HEK293 (cell line): Measurements from ENCODE around the gene PHETA1.

ENCODE experiments used
- CTCF ChIA-PET: fragments of 350-600 bp; formaldehyde crosslinking; extraction: SDS; loops from one replicate; lab custom pipeline; 2021; ENCODE audit warnings: antibody characterized with exemption; lab: Yijun Ruan, JAX
- POLR2A ChIA-PET: fragments of 300-600 bp; formaldehyde crosslinking; extraction: SDS; loops from one replicate; lab custom pipeline; 2020; ENCODE audit warnings: antibody characterized with exemption, inconsistent platforms; lab: Yijun Ruan, JAX
- H3K27ac ChIP-seq: fragments of 200-500 bp; sonication (Bioruptor generic); 2 replicates; pipeline ENCODE4 v1.5.1; 2014; ENCODE audit warnings: low read depth, low read length, control low read depth, inconsistent platforms; ENCODE audit errors: extremely low read depth
- H3K36me3 ChIP-seq, 2 experiments: fragments of 200-500 bp in 1 of 2; sonication (Bioruptor generic) in 1 of 2; 1 replicate in 1 of 2; 2 replicates in 1 of 2; pipeline ENCODE4 v1.5.1; 2014 to 2017; ENCODE audit warnings: inconsistent platforms in 2 of 2, low read length in 2 of 2; ENCODE audit not compliant: control insufficient read depth in 2 of 2, insufficient read depth in 1 of 2
- H3K4me1 ChIP-seq: fragments of 200-500 bp; sonication (Bioruptor generic); 2 replicates; pipeline ENCODE4 v1.5.1; 2014; ENCODE audit warnings: mild to moderate bottlenecking, low read length, inconsistent platforms; ENCODE audit not compliant: control insufficient read depth, insufficient read depth
- H3K4me3 ChIP-seq: 2 replicates; pipeline ENCODE4 v1.5.1; 2011; ENCODE audit warnings: low read depth, mild to moderate bottlenecking, control low read depth, low read length, moderate library complexity
- H3K9me3 ChIP-seq: fragments of 200-500 bp; sonication (Bioruptor generic); 2 replicates; pipeline ENCODE4 v1.5.1; 2014; ENCODE audit warnings: low read depth, low read length, inconsistent platforms; ENCODE audit not compliant: control insufficient read depth, insufficient read depth
- CTCF ChIP-seq: fragments of 450-650 bp; formaldehyde crosslinking; IDR thresholded peaks from 2 replicates; pipeline ENCODE4 v1.5.1; 2016; ENCODE audit warnings: missing biosample characterization, missing genetic modification characterization
- HOXC10 ChIP-seq: sonication (generic); formaldehyde crosslinking; IDR thresholded peaks from 2 replicates; pipeline ENCODE4 v1.8.1; 2023; ENCODE audit warnings: mild to moderate bottlenecking, missing genetic modification reagents
- HOXD13 ChIP-seq: sonication (generic); formaldehyde crosslinking; IDR thresholded peaks from 2 replicates; pipeline ENCODE4 v1.8.0; 2022; ENCODE audit warnings: missing genetic modification reagents, borderline replicate concordance
- MYNN ChIP-seq: fragments of 450-650 bp; formaldehyde crosslinking; IDR thresholded peaks from 2 replicates; pipeline ENCODE4 v1.5.1; 2016; ENCODE audit warnings: missing biosample characterization, missing genetic modification characterization, borderline replicate concordance
- MZF1 ChIP-seq: fragments of 450-650 bp; formaldehyde crosslinking; IDR thresholded peaks from 2 replicates; pipeline ENCODE4 v1.5.1; 2017; ENCODE audit warnings: missing biosample characterization, missing genetic modification characterization, borderline replicate concordance
- SALL2 ChIP-seq: fragments of 450-650 bp; formaldehyde crosslinking; IDR thresholded peaks from 2 replicates; pipeline ENCODE4 v1.5.0; 2017; ENCODE audit warnings: missing biosample characterization, mild to moderate bottlenecking, missing genetic modification characterization, borderline replicate concordance
- ZIC2 ChIP-seq: fragments of 450-650 bp; formaldehyde crosslinking; IDR thresholded peaks from 2 replicates; pipeline ENCODE4 v1.5.1; 2016; ENCODE audit warnings: missing biosample characterization, missing genetic modification characterization
- ZNF132 ChIP-seq: fragments of 450-650 bp; formaldehyde crosslinking; IDR thresholded peaks from 2 replicates; pipeline ENCODE4 v1.5.1; 2017; ENCODE audit warnings: missing biosample characterization, missing genetic modification characterization, borderline replicate concordance
- ZNF146 ChIP-seq: fragments of 450-650 bp; formaldehyde crosslinking; IDR thresholded peaks from 2 replicates; pipeline ENCODE4 v1.5.1; 2016; ENCODE audit warnings: missing biosample characterization, missing genetic modification characterization
- ZNF157 ChIP-seq: fragments of 450-650 bp; formaldehyde crosslinking; IDR thresholded peaks from 2 replicates; pipeline ENCODE4 v1.5.1; 2016; ENCODE audit warnings: missing biosample characterization, missing genetic modification characterization
- ZNF16 ChIP-seq: fragments of 450-650 bp; formaldehyde crosslinking; IDR thresholded peaks from 2 replicates; pipeline ENCODE4 v1.5.1; 2016; ENCODE audit warnings: low read depth, missing biosample characterization, missing genetic modification characterization
- ZNF2 ChIP-seq: fragments of 450-650 bp; formaldehyde crosslinking; IDR thresholded peaks from 2 replicates; pipeline ENCODE4 v1.5.1; 2016; ENCODE audit warnings: missing biosample characterization, missing genetic modification characterization
- ZNF266 ChIP-seq: fragments of 450-650 bp; formaldehyde crosslinking; IDR thresholded peaks from 2 replicates; pipeline ENCODE4 v1.5.1; 2016; ENCODE audit warnings: missing biosample characterization, missing genetic modification characterization, low read depth
- ZNF335 ChIP-seq: fragments of 450-650 bp; formaldehyde crosslinking; conservative IDR thresholded peaks from 2 replicates; pipeline ENCODE4 v1.5.1; 2016; ENCODE audit warnings: missing biosample characterization, missing genetic modification characterization
- ZNF362 ChIP-seq: fragments of 450-650 bp; formaldehyde crosslinking; IDR thresholded peaks from 2 replicates; pipeline ENCODE4 v1.5.1; 2016; ENCODE audit warnings: missing biosample characterization, missing genetic modification characterization
- ZNF366 ChIP-seq: fragments of 450-650 bp; formaldehyde crosslinking; conservative IDR thresholded peaks from 2 replicates; pipeline ENCODE4 v1.5.1; 2016; ENCODE audit warnings: missing biosample characterization, missing genetic modification characterization
- ZNF394 ChIP-seq: fragments of 450-650 bp; formaldehyde crosslinking; IDR thresholded peaks from 2 replicates; pipeline ENCODE4 v1.5.1; 2016; ENCODE audit warnings: missing biosample characterization, missing genetic modification characterization, mild to moderate bottlenecking, moderate library complexity, borderline replicate concordance
- ZNF473 ChIP-seq: fragments of 450-650 bp; formaldehyde crosslinking; IDR thresholded peaks from 2 replicates; pipeline ENCODE4 v1.5.1; 2017; ENCODE audit warnings: missing biosample characterization, missing genetic modification characterization
- ZNF48 ChIP-seq: fragments of 450-650 bp; formaldehyde crosslinking; IDR thresholded peaks from 2 replicates; pipeline ENCODE4 v1.5.1; 2016; ENCODE audit warnings: missing biosample characterization, missing genetic modification characterization
- ZNF514 ChIP-seq: fragments of 450-650 bp; formaldehyde crosslinking; IDR thresholded peaks from 2 replicates; pipeline ENCODE4 v1.5.1; 2016; ENCODE audit warnings: missing biosample characterization, missing genetic modification characterization
- ZNF549 ChIP-seq: fragments of 450-650 bp; IDR thresholded peaks from 2 replicates; pipeline ENCODE4 v1.5.1; 2018; ENCODE audit warnings: missing biosample characterization, missing genetic modification characterization, mild to moderate bottlenecking, inconsistent platforms, moderate library complexity
- ZNF600 ChIP-seq: fragments of 450-650 bp; formaldehyde crosslinking; IDR thresholded peaks from 2 replicates; pipeline ENCODE4 v1.5.1; 2016; ENCODE audit warnings: missing biosample characterization, missing genetic modification characterization
- ZNF843 ChIP-seq: fragments of 450-650 bp; formaldehyde crosslinking; IDR thresholded peaks from 2 replicates; pipeline ENCODE4 v1.5.1; 2016; ENCODE audit warnings: missing biosample characterization, missing genetic modification characterization
- ZSCAN16 ChIP-seq: fragments of 450-650 bp; formaldehyde crosslinking; IDR thresholded peaks from 2 replicates; pipeline ENCODE4 v1.5.1; 2016; ENCODE audit warnings: missing biosample characterization, missing genetic modification characterization
- TF ChIP-seq, protein P1 (sequence below): fragments of 450-650 bp; formaldehyde crosslinking; IDR thresholded peaks from 2 replicates; pipeline ENCODE4 v1.5.1; 2016; ENCODE audit warnings: missing biosample characterization, missing genetic modification characterization
- TF ChIP-seq, protein P2 (sequence below): fragments of 450-650 bp; formaldehyde crosslinking; IDR thresholded peaks from 2 replicates; pipeline ENCODE4 v1.5.1; 2016; ENCODE audit warnings: missing biosample characterization, missing genetic modification characterization
- TF ChIP-seq, protein P3 (sequence below): fragments of 450-650 bp; formaldehyde crosslinking; IDR thresholded peaks from 2 replicates; pipeline ENCODE4 v1.5.1; 2016; ENCODE audit warnings: missing biosample characterization, missing genetic modification characterization

PHETA1 gene

DNA sequence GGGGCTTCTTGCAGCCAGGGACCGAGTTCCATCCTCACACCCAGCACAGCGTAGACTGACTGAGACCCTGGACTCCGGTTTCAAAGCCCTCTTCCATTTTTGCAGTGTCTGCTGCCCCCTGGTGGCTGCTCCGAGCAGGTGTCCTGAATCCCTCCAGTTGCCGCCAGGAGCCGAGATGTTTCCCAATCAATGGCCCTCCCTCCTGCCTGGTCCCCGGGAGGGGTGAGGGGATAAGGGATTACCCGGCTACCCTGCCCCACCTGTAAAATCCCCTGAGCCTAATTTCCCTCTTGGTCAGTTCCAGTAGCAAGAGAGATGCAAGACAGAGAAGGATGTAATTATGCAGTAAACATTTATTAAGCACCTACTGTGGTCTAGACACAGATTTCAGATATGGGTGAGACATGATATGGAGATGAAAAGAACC, 55.0 kb downstream of the PHETA1 start (continued):
- TF ChIP-seq CTCF (tag by site-specific recombination) (peak; percentile 81), ZNF16 (no peak), ZNF2 (tag by site-specific recombination) (0 out of 2 replicates have a peak, but pooled peaks have one; percentile 40)

DNA sequence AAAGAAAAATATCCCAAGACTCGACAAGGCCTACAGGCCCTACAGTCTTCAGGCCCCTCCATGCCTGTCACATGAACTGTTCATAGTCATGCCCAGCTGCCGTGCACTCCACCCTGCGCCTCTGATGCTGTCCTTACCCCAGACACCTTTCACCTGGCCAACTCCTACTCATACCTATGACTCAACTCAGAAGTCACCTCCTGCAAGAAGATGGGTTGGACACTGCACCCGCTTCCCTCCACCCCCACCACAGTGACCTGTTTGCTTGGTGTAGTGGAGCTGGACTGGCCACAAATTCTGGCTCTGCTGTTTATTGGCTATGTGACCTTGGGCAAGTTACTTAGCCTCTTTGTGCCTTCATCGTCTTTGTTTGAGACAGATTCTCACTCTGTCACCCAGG, 56.2 kb downstream of the PHETA1 start:
- H3K4me1 ChIP-seq, result no peaks in the 10 kb centered on the region
- TF ChIP-seq ZNF132 (tag by site-specific recombination) (no peak), ZNF600 (no peak), ZNF48 (tag by site-specific recombination) (no peak), MYNN (no peak), ZNF473 (tag by site-specific recombination) (no peak), ZNF549 (tag by site-specific recombination) (no peak), MZF1 (tag by site-specific recombination) (no peak), ZNF335 (no peak)
- TF ChIP-seq, protein P1, sequence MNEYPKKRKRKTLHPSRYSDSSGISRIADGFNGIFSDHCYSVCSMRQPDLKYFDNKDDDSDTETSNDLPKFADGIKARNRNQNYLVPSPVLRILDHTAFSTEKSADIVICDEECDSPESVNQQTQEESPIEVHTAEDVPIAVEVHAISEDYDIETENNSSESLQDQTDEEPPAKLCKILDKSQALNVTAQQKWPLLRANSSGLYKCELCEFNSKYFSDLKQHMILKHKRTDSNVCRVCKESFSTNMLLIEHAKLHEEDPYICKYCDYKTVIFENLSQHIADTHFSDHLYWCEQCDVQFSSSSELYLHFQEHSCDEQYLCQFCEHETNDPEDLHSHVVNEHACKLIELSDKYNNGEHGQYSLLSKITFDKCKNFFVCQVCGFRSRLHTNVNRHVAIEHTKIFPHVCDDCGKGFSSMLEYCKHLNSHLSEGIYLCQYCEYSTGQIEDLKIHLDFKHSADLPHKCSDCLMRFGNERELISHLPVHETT (tag by site-specific recombination), result no peak
- TF ChIP-seq, all 188 proteins: peak for 0
- Histone ChIP-seq H3K27ac (no peak overlapping the region), H3K36me3 (no peaks in the 10 kb centered on the region), H3K4me3 (no peak overlapping the region), H3K9me3 (no peaks in the 10 kb centered on the region)
- POLR2A ChIA-PET, result interaction anchor here (0.7 kb wide), 1 partner anchor 13 kb away, joined by 3 read pairs; no protein-coding TSS in a partner anchor
- CTCF ChIA-PET, result interaction anchor here (0.6 to 4.5 kb wide), 10 partner anchors 10 to 581 kb away, joined by 3 to 30 read pairs (median 4); no protein-coding TSS in a partner anchor

GRCh38 chr12:111312016-111312415, 56.9 kb downstream of the PHETA1 start:
- POLR2A ChIA-PET, result no interaction called here
- CTCF ChIA-PET, result interaction anchor here (1.0 to 4.5 kb wide), 3 partner anchors 9 to 12 kb away, joined by 6 to 30 read pairs (median 9); no protein-coding TSS in a partner anchor
- H3K27ac ChIP-seq, result no peak overlapping the region
- TF ChIP-seq ZNF157 (tag by site-specific recombination), result no peak
- no peak for TF ChIP-seq MYNN
- TF ChIP-seq ZNF843 (tag by site-specific recombination), result no peak
- TF ChIP-seq, protein P2, sequence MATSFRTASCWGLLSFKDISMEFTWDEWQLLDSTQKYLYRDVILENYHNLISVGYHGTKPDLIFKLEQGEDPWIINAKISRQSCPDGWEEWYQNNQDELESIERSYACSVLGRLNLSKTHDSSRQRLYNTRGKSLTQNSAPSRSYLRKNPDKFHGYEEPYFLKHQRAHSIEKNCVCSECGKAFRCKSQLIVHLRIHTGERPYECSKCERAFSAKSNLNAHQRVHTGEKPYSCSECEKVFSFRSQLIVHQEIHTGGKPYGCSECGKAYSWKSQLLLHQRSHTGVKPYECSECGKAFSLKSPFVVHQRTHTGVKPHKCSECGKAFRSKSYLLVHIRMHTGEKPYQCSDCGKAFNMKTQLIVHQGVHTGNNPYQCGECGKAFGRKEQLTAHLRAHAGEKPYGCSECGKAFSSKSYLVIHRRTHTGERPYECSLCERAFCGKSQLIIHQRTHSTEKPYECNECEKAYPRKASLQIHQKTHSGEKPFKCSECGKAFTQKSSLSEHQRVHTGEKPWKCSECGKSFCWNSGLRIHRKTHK, result no peak
- TF ChIP-seq ZNF146, result no peak
- TF ChIP-seq, protein P3, sequence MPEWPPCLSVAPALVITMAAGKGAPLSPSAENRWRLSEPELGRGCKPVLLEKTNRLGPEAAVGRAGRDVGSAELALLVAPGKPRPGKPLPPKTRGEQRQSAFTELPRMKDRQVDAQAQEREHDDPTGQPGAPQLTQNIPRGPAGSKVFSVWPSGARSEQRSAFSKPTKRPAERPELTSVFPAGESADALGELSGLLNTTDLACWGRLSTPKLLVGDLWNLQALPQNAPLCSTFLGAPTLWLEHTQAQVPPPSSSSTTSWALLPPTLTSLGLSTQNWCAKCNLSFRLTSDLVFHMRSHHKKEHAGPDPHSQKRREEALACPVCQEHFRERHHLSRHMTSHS (tag by site-specific recombination), result no peak
- TF ChIP-seq ZNF362 (tag by site-specific recombination), result no peak
- TF ChIP-seq ZNF514 (tag by site-specific recombination), result no peak
- no peak for TF ChIP-seq SALL2 (tag by site-specific recombination)
- TF ChIP-seq ZIC2, result no peak
- no peak for TF ChIP-seq ZNF366 (tag by site-specific recombination)
- TF ChIP-seq HOXC10 (CRISPR knock-in tag), result no peak
- no peak for TF ChIP-seq ZNF394 (tag by site-specific recombination)
- no peak for TF ChIP-seq ZNF266
- no peak for TF ChIP-seq ZSCAN16 (tag by site-specific recombination)
- TF ChIP-seq HOXD13 (CRISPR knock-in tag), result no peak
- no peaks in the 10 kb centered on the region for H3K9me3 ChIP-seq
- no peaks in the 10 kb centered on the region for H3K4me1 ChIP-seq
- no peaks in the 10 kb centered on the region for H3K36me3 ChIP-seq
- no peak overlapping the region for H3K4me3 ChIP-seq
